22Rv1 (cell line): ENCODE results near the gene PLXNB2.

Source experiments
- ZFX ChIP-seq: fragments of 450-650 bp; IDR thresholded peaks from 2 replicates; pipeline ENCODE4 v1.6.1; 2017; ENCODE audit warnings: antibody characterized with exemption, borderline replicate concordance
- TF ChIP-seq, protein P1 (sequence below): fragments of 450-650 bp; IDR thresholded peaks from 2 replicates; pipeline ENCODE4 v1.5.1; 2017; ENCODE audit warnings: mild to moderate bottlenecking

- TF ChIP-seq, protein P1, sequence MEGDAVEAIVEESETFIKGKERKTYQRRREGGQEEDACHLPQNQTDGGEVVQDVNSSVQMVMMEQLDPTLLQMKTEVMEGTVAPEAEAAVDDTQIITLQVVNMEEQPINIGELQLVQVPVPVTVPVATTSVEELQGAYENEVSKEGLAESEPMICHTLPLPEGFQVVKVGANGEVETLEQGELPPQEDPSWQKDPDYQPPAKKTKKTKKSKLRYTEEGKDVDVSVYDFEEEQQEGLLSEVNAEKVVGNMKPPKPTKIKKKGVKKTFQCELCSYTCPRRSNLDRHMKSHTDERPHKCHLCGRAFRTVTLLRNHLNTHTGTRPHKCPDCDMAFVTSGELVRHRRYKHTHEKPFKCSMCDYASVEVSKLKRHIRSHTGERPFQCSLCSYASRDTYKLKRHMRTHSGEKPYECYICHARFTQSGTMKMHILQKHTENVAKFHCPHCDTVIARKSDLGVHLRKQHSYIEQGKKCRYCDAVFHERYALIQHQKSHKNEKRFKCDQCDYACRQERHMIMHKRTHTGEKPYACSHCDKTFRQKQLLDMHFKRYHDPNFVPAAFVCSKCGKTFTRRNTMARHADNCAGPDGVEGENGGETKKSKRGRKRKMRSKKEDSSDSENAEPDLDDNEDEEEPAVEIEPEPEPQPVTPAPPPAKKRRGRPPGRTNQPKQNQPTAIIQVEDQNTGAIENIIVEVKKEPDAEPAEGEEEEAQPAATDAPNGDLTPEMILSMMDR: no peak
- no peak for TF ChIP-seq ZFX
Measured at GRCh38 chr22:50296658-50297490, 10.6 kb downstream of the PLXNB2 start.
